Bronchial epithelial cell (primary cell): ENCODE results near the gene ZNF487. TPM values are rescaled to one million over a fixed set of nuclear protein-coding genes. Genes with fewer than 3 reads are reported as not detected.
"Not testable (repeated sequence)": the region's sequence is repeated elsewhere in the genome, so short reads cannot be mapped to it uniquely, and the experiment has no call there.

Source experiments
- DNase-seq: peaks from one replicate; pipeline ENCODE4 v3.0.0-alpha.2; 2010; ENCODE audit warnings: low read depth
- FAIRE-seq: peaks from 2 replicates; lab custom pipeline; 2011; peaks lifted over from hg19 to GRCh38; lab: Jason Lieb, UNC
- H3K27me3 ChIP-seq: 2 replicates; pipeline ENCODE4 v1.5.1; 2011; ENCODE audit warnings: low read length; ENCODE audit not compliant: control insufficient read depth, insufficient read depth
- H3K36me3 ChIP-seq: 2 replicates; pipeline ENCODE4 v1.5.1; 2011; ENCODE audit warnings: low read length; ENCODE audit not compliant: control insufficient read depth, insufficient read depth
- H3K4me3 ChIP-seq: 2 replicates; pipeline ENCODE4 v1.5.1; 2011; ENCODE audit warnings: mild to moderate bottlenecking, low read depth, low read length, control low read depth
- CTCF ChIP-seq: IDR thresholded peaks from 2 replicates; pipeline ENCODE4 v1.5.1; 2011; ENCODE audit warnings: mild to moderate bottlenecking, moderate library complexity, low read length, control low read depth, inconsistent platforms; ENCODE audit not compliant: insufficient read depth, severe bottlenecking
- total RNA-seq: library from RNA; depleted of rRNA; stranded (reverse); fragments of >200 nt; gene quantifications from 2 replicates; pipeline ENCODE4 v1.2.1, GENCODE V29; 2014

The ZNF487 gene
- total RNA-seq, 1 donor from 2014 or later, result 2.1 TPM

GRCh38 chr10:43437141-43437870 is 395 bp downstream of the ZNF487 start:
- FAIRE-seq (no peak), DNase-seq (no peak)

GRCh38 chr10:43440463-43441134 is 3.7 kb downstream of the ZNF487 start:
- Histone ChIP-seq H3K27me3 (no peaks in the 10 kb centered on the region), H3K36me3 (no peaks in the 10 kb centered on the region), H3K4me3 (no peak overlapping the region)
- FAIRE-seq (no peak), DNase-seq (no peak)
- TF ChIP-seq CTCF, result no peak

More at GRCh38 chr10:43437141-43437870, 395 bp downstream of the ZNF487 start:
- Histone ChIP-seq H3K27me3 (no peaks in the 10 kb centered on the region), H3K36me3 (no peaks in the 10 kb centered on the region), H3K4me3 (peak overlapping the region; percentile 80)
- TF ChIP-seq CTCF, result no peak

GRCh38 chr10:43444323-43444722 is 7.4 kb downstream of the ZNF487 start:
- DNase-seq, result no peak
- FAIRE-seq, result no peak
- Histone ChIP-seq H3K36me3 (no peaks in the 10 kb centered on the region), H3K4me3 (no peak overlapping the region), H3K27me3 (no peaks in the 10 kb centered on the region)
- no peak for TF ChIP-seq CTCF

GRCh38 chr10:43444897-43445466 is 8.1 kb downstream of the ZNF487 start:
- DNase-seq, result peak; percentile 30
- no peak for FAIRE-seq
- H3K36me3 ChIP-seq, result no peaks in the 10 kb centered on the region
- TF ChIP-seq CTCF, result no peak
- no peaks in the 10 kb centered on the region for H3K27me3 ChIP-seq
- no peak overlapping the region for H3K4me3 ChIP-seq

GRCh38 chr10:43446219-43447017 is 9.5 kb downstream of the ZNF487 start:
- H3K4me3 ChIP-seq, H3K27me3 ChIP-seq, FAIRE-seq, DNase-seq, H3K36me3 ChIP-seq: not testable (repeated sequence)
